Right kidney (tissue), 1 donor: Measurements from ENCODE around the gene NEDD8.
A peak's percentile ranks its signal among the peaks of the same experiment; 100 is the strongest.

Experiments
- DNase-seq: peaks from one replicate; pipeline ENCODE4 v3.0.0-alpha.2; 2016

Gene NEDD8

DNA sequence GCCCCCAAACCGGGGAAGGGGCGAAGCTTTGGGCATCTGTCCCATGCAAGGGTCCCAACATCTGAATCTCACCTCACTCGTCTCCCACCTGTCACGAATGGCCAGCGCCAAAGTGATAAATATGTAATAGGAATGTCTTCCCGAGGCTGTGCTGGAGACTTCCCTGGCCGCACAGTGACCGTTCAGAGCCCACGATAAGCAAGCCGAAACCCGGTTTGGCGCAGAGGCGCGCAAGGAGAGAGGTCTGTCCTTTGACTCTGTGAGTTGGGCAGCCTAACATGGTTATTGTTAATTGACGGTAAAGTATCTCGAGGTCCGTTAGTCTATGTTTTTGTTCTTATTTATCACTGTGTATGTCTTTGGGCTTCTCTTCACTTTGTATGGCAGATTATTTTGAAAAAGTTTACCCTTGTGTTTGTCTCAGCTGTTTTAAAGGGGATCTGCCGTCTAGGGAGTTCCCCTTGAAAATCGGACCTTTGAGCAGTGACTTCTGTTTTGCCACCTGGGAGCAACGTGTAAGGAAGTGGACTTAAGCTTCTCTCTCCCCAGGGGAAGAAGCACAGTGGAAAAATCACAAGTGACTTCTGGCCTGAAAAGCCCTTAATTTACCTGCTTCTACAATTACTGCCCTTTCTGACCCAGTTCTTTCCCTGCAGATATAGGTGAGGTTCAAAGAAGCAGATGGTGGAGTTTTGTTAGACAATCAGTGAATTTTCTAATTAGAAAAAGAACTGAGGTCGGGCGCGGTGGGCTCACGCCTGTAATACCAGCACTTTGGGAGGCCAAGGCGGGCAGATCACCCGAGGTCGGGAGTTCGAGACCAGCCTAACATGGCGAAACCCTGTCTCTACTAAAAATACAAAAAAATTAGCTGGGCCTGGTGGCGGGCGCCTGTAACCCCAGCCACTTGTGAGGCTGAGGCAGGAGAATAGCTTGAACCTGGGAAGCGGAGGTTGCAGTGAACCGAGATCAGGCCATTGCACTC, 35.8 kb downstream of the NEDD8 start:
- DNase-seq, result no peak

DNA sequence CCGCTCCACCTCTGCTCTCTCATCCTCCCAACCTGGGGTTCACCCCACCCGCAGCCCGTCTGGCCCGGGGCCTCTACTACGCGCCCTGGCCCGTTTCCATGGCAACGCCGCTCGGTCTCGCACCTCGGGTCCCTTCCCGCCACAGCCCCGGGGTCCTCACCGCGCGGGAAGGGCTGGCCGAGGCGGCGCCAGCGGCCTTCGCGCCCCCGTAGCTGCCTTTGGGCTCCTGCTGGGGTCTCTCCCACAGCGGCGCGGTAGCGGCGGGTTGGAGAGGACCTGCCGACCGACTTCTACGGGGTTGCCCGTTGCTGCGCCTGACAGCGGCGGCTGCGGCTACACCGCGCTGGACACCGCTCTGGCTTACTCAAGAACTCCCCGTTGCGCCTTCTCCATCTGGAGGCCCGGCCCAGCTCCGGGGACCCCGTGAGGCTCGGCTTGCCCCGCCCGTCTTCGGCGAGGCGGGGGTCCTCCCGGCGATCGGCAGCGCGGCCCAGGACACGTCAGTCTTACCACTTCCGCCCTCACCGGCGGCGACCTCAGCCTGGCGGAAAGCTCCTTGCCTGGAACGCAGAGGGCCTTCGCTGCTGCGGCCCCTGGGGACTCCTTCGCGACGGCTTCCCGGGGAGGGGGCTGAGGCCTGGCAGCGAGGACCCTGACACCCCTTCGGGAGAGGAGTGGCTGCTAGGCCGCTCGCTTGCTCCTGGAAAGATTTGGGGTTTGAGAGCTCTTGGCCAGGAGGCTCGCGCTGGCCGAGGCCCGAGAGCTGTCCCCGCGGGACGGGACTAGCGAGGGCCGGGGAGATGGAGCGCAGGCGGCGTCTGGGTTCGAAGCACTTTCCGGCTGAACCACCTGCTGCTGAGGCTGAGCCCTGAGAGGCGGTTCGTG, 36.7 kb downstream of the NEDD8 start, which contains the start of gene TM9SF1:
TM9SF1 (minus strand) TSS at position 256 of the 885 bp plus-strand sequence. CDS start 422 bp downstream, outside the sequence.
- peak; percentile 97 for DNase-seq

DNA sequence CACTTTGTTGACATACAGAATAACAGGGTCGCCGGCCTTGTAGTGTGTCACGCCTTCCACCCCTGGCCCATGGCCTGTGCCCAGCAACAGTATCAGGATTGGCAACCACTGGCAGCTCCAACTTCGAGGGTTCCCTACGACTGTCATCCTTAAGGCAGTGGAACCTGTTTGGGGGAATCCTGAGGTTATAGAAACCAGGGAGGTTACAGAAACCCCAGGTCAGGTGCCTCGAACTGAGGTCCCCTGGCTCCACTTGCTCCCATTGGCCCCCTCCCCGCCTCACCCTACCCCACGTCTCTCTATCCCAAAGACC, 37.3 kb downstream of the NEDD8 start:
- DNase-seq, result no peak

DNA sequence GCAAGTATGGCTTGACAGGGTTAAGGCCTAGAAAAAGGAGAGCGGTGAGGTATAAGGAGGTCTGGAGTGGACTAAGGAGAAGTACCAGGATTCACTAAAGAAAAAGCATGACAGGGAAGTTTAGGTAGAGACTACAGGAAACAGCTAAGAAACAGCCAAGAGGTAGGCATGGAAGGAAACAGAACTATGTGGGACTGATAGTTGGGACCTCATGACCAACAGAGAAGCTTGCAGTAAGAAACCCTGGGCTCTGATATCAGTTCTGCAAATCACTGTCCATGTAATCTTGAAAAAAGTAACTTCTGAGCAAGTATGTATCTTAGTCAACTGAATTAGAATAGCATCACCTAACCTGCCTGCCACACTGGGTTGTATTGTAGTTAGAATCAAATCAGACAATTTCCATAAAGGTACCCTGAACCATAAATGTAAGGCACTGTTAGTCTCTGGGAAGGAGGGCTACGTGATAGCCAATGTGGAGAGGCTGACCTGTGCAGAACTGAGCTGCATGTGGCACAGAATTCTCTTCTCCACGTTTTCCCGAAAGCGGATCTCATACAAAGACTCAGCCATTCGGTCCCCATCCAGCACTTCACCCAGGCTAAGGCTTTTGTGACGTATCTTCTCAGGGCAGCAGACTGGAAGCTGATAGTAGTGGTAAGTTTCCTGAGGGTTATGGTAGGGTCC, 37.8 kb downstream of the NEDD8 start:
- no peak for DNase-seq

DNA sequence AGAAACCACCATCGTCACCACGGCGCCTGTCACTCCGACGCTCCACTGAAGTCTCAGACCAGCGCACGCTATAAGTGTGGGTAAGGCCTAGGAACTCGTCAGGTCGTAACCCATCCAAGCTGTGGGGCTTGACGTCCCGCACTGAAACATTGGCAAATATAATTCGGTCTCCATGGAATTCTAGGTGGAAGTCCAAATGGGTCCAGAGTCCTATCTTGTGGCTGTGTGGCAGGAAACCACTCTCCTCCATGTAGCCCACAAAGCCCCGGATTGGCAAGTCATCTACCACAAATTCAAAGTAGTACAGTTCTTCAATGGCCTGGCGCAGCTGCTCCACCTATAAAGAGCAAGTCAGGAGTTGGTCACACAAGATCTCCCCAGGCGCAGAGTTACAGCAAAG, 39.2 kb downstream of the NEDD8 start:
- no peak for DNase-seq

DNA sequence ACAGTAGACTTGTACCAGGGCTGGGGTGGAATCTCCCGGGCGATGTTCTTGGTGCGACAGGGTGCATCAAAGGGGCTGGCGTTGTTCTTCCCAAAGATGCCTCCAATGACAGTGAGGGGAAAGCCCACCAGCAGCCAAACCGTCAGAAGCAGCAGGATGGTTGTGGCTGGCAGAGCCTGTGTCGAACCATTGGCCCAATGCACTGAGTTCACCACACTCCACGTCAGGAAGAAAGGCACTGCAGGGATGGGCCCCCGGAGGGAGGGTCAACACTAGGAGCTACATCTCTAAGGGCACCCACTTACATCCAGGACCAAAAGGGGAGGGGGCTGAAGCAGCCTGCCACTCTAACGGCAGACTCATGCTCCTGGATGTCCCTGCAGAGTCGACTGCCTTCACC, 41.8 kb downstream of the NEDD8 start:
- no peak for DNase-seq

DNA sequence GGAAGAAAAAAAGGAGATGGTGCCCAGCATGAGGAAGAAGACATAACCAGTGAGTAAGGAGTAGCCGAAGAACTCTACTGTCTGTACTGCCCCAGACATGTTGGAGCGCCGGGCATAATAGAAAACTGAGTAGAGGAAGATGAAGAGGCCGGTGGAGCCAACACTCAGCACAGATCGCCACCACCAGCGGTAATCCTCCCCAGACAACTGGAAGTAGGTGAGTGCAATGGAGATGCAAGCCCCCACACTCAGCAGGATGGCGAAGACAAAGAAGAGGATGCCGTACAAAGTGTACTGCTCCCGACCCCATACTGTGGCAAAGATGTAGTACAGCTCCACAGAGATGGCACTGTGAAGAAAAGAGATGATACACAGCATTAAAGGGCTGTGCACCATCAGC, 42.7 kb downstream of the NEDD8 start:
- no peak for DNase-seq

DNA sequence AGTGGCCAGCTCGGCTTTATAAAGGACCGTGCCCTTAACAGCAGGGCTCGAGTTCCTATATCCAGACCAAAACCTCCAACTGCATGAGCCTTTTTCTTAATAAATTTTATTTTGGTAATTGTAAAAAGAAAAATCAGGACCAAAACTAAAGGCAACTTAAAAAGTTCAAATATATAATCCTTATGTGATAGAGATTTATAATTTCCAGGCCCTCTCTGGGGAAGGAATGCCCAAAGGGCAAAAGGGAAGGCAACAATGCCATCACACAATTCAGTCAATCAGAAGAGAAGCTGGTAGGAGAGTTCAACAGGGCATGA, 43.1 kb downstream of the NEDD8 start:
- no peak for DNase-seq

DNA sequence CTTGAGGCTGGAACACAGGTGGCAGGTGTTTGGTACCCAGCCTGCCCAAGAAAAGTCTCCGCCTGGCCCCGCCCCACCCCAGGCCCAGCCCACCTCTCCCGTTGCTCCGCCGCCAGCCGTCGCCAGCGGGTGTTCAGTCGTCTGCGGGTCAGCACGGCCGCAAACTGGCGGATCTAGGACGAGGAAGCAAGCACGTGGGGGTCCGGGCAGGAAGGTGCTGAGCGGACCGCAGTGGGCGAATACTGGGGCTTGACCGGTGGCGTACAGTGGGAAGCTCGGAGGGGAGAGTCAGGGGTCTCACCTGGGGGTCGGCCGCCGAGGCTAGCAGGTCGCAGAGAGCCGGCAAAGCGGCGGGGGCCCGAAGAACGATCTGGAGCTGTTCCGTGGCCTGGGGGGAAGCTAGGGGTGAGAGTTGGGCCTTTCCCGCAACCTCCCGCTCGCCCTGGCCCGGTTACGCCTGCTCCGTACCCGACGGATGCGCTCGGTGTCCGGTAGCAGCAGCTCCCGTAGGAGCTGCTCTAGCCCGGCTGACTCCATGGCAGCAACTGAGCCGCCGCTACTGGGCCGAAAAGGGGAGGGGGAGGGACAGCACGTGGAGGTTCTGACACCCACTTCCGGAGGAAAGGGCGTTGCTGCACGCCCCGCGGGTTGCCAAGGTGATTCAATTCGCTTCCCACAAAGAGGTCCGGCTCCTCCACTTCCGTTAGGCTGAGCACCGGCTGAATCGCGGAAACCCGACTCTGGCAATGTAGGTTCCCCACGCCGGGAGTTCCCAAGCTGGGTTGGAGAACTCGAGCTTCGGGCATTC, 43.7 kb downstream of the NEDD8 start, which contains the start of gene IPO4:
IPO4 (minus strand) TSS at position 566 of the 808 bp plus-strand sequence; CDS start at position 537, 29 bp downstream.
- DNase-seq, result peak; percentile 76

DNA sequence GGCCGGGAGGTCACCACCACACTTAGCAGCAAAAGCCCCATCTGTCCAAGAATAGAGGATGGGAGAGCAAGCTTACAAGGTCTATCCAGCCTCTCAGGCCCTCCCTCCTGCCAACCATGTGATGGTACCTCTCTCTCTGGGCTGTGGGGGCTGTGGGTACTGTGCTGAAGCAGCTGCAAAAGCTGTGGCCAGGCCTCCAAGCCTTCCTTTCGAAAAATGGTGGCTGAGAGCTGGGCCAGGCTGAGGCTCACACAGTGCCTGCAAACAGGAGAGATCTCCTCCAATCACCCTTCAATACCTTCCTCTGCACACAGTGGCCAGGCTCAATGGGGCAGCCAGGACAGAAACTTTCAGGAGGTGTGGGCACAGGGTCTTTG, 44.6 kb downstream of the NEDD8 start:
- no peak for DNase-seq

DNA sequence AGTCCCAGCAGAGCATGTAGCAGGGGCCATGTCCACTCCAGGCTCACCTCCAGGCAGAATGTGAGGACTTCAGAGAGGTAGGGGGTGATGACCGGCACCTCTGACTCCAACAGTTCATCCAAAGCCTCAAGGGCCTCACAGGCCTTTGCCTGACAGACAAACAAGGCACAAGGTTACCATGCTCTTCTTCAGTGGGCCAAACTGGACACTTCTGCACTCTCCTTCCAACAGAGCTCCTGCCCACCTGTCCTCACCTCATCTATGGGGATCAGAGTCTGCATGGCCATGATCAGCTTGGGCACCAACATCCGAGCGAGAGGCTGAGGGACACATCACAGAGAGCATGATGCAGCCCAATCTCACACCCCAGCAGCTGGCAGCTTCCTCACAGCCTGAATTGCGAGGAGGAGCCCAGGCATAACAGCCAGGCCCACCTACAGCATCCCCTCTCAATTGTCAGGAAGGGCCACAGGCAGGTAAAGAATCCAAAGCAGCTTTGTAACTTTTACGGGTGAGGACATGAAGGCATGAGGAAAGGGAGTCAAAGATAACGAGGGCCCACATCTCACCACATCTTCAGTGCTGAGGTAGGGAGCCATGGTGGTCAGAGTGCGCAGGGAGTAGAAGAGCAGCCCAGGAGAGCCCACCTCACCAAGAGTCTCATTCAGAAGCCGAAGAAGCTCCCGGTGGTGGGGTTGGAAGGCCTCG, 45.2 kb downstream of the NEDD8 start:
- DNase-seq, result no peak

DNA sequence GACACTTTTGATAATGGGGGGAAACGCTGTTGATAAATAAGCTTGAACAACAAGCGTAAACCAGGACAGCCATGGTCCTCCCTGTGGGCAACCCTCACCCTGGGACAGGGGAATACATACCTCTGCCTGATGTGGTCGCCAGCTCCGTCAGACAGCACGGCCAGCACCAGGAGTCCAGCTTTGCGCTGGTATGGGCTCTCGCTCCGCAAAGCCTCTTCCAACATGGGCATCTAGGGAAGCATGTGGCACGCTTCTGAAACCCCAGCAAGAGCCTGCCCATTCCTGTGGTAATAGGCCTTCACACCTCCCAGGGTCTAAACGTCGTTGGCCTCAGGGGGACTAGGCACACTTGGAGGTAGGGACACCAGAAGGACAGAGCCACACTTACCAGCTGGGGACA, 46.4 kb downstream of the NEDD8 start:
- DNase-seq, result no peak

DNA sequence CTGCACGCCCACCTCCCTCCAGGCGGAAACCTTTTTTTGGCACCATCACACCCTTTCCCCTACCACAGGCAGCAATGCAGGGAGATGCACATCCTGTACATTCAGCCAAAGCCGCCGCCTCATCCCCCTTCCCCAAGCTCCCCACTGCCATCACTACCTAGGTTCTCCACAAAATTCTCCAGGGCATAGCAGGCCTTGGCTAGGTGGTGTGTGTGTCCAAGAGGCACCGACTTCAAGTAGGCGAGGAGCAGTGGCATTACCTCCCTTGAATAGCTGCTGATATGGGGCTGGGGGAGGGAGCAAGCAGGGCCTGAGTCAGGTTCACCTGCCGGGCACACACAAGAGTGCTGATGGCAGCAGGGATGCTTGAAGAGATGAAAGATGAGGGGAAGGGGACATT, 47.1 kb downstream of the NEDD8 start:
- DNase-seq, result no peak

DNA sequence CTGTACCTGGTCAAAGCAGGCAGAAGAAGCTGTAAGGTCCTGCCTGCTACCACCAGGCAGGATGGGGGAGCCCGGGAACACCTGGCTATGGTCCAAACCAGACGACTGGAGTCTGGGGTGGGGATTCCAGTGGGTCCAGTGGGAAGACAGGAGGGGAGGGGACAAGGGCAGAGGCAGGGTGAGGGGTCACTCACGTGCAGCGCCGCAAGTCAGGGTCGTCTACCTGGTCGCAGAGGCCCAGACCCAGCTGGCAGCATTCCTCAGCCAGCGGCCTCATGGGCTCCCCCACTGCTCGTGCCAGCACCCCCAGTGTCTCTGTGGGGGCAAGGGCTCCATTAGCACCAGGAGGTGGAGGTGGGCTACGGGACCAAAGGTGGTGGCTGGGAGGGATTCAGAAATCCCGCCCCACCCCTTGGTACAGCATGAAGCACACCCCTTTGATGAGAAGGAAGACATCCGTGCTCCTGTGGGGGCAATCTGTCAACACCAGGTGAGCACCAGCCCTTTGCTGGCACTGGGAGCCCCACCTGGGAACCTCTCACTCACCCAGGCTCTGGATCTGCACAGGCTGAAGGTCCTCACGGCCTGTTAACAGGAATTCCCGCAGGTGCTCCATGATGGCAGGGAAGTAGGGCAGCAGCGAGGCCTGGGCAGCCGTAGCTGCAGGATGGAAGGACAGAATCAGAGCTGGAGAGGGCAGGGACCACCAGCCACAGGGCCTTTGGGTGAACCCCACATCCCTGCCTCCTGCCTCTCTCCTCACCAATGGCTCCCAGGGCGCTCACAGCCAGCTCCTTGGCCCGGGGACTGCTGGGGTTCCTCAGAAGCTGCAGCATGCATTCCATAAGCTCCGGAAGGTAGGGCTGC, 47.8 kb downstream of the NEDD8 start:
- DNase-seq, result no peak

DNA sequence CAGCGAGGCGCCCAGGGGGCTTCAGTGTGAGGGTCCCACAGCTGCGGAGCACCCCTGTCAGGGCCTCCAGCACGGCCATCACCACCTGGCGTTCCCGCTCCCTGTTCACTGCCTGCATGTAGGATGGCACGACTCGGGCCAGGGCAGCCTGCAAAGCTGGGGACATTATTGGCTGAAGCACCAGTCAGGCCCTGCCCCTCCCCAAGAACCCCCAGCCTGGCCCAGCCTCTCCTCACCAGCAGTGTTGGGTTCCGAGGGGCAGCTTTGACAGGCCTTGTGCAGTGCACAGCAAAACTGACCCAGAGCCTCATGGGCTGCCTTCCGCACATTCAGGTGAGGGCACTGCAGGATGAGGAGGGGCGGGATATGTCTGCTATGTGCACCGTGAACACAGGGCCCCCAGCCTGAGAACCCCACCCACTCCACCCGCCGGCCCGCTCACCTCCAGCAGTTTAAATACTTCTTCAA, 49.1 kb downstream of the NEDD8 start:
- DNase-seq, result no peak

DNA sequence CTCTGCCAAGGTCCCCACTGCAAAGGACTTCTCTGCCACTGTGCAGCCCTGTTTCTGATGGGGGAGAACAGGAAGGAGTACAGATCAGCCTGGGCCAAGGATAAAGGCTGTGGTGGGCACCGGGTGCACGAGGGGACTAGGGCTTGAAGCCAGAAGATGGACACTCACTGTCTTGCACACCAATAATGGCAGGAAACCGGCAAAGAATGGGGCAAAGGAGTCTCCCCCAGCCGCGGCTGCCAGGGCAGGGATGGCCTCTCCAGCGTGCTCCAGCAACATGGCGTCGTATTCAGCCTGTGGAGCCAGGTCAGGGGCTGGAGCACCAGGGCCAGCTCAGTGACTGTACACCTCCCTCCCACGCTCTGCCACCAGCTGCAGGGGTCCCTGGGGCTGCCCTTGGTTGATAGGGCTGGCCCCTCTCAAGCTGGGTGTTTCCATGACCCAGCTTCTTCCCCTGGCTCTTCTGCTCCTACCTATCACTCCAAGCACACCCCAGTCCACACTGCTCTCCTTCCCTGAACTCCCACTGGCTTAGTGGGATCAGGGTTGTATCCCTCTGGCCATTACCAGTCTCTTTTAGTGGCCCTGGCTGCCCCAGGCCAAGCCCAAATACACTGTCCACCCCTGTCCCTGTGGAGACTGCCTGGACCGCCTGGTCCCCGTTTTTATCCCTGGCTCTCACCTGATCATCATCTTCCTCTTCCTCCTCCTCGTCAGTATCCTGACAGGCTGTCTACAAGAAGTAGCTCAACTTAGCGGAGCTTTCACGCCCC, 49.9 kb downstream of the NEDD8 start:
- DNase-seq, result no peak

DNA sequence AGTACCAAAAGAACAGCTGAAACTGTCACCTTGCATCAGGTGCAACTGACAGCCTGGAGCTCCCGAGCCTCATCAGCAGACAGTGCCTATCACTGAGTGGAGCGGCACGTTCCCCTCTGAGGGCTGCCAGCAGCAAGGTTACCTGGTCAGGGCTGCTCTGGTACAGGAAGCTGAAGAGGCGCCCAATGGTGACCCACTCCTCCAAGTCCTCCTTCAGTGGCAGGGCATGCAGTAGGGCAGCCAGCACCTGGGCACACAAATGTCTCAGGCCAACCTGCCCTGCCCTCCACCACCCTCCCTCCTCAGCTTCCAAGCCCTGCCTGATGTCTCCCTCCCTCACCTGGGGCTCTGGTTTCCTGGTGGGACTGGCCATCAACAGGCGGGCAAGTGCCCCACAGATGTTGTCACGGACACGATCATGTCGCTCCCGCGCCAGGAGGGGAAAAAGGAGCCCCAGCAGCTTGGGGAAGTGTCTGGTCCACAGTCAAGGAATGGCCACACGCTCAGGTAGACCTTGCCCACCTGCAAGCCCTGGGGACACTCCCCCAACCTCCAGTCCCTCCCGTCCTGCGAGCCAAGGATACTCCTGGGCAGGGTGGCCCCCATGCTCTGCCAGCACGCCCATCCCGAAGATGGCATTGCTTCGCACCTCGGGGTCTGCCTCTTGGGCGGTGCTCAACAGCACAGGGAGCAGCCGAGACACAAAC, 50.6 kb downstream of the NEDD8 start:
- no peak for DNase-seq

DNA sequence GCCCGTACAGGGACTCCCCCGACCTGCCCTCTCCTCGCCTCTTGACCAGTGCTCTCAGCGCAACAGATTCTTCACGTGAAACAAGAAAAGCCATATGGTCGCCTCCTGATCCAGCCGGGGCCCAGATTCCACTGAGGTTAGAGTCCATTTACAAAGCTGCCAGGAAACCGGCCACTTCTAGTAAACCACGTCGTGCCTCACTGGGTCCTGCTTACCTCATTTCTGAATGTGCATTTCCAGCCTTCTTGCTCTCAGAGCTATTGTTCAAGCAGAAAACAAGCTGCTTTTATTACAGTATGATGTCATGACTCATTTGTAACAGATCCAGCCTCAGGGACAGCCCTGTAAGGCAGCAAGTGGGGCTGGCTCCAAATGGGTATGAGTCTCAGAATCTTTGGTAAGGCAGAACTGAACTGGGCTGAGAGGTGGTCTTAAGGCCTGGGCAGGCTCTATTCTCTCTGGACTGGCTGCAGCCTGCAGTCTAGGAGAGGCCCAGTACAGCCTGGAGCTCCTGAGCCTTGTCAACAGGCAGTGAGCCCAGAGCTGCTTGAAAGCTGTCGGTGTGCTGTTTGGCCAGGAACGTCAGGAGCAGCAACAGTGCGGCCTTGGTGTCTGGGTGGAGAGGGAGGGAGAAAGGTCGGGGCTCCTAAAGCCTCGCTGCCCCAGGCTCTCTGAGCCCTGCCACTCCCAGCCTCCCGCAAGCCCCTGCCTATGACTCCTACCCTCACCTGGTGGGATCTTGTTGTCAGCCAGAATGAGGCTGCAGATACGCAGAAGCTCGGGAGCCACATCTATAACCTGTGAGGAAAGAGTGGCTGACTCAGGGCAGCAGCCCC, 52.0 kb downstream of the NEDD8 start:
- DNase-seq, result no peak
